HepG2 (cell line): Measurements from ENCODE around the gene NTN5. TPM values are rescaled to one million over a fixed set of nuclear protein-coding genes. Genes with fewer than 3 reads are reported as not detected.
A peak's percentile ranks its signal among the peaks of the same experiment; 100 is the strongest.

Experiments
- GATAD1 ChIP-seq: IDR thresholded peaks from 2 replicates; pipeline ENCODE4 v1.6.1; 2016; ENCODE audit warnings: missing genetic modification reagents, missing compliant biosample characterization
- KAT8 ChIP-seq: IDR thresholded peaks from 2 replicates; pipeline ENCODE4 v1.6.1; 2016; ENCODE audit warnings: missing genetic modification reagents, missing compliant biosample characterization
- PAXIP1 ChIP-seq: sonication (generic); formaldehyde crosslinking; conservative IDR thresholded peaks from 2 replicates; pipeline ENCODE4 v1.4.0; 2020; ENCODE audit warnings: mild to moderate bottlenecking, missing genetic modification reagents, moderate library complexity
- POGK ChIP-seq: sonication (generic); formaldehyde crosslinking; conservative IDR thresholded peaks from 2 replicates; pipeline ENCODE4 v1.8.0; 2022; ENCODE audit warnings: mild to moderate bottlenecking, moderate library complexity, missing genetic modification reagents
- YEATS4 ChIP-seq: sonication (generic); formaldehyde crosslinking; IDR thresholded peaks from 2 replicates; pipeline ENCODE4 v1.4.0; 2020; ENCODE audit warnings: missing genetic modification reagents, borderline replicate concordance
- ZFP90 ChIP-seq: sonication (generic); formaldehyde crosslinking; IDR thresholded peaks from 2 replicates; pipeline ENCODE4 v1.8.0; 2022; ENCODE audit warnings: missing genetic modification reagents, mild to moderate bottlenecking, inconsistent platforms, borderline replicate concordance
- ZNF142 ChIP-seq: sonication (generic); formaldehyde crosslinking; IDR thresholded peaks from 2 replicates; pipeline ENCODE4 v1.4.0; 2020; ENCODE audit warnings: missing genetic modification reagents
- ZNF318 ChIP-seq: sonication (generic); formaldehyde crosslinking; IDR thresholded peaks from 2 replicates; pipeline ENCODE4 v1.4.0; 2020; ENCODE audit warnings: mild to moderate bottlenecking, missing genetic modification reagents
- polyA plus RNA-seq, 8 experiments: library from polyadenylated mRNA; depleted of rRNA in 3 of 8; stranded (reverse) in 7 of 8; unstranded in 1 of 8; fragments of >200 nt; fragmentation: Illumina TruSeq in 4 of 8; extraction: Trizol in 4 of 8; gene quantifications; 2 replicates each; pipeline versions ENCODE4 v1.2.1 to v1.2.3, GENCODE V29; 2011 to 2016; ENCODE audit warnings: low read depth in 4 of 8, missing spikeins in 1 of 8, mixed read lengths in 1 of 8; ENCODE audit not compliant: insufficient read depth in 1 of 8
- total RNA-seq, 5 experiments: library from RNA; depleted of rRNA; stranded (reverse); fragments of >200 nt; fragmentation: Illumina TruSeq; extraction: Trizol; gene quantifications; 2 replicates each; pipeline ENCODE4 v1.2.3, GENCODE V29; 2016; ENCODE audit warnings: low read depth in 1 of 5

The NTN5 gene
- total and polyA plus RNA-seq, 2 of the 13 experiments (the other 11 are each of a cell fraction or from before 2014, with no cell fraction given): 0.05 TPM; not detected in 1

- no peak for TF ChIP-seq ZNF318
- peak; percentile 70; the same call in 1 of the 2 replicates for TF ChIP-seq GATAD1 (CRISPR knock-in tag)
- peak; percentile 70 for TF ChIP-seq POGK (CRISPR knock-in tag)
- TF ChIP-seq YEATS4 (CRISPR knock-in tag): no peak
- no peak for TF ChIP-seq ZNF142
- TF ChIP-seq ZFP90: no peak
- 0 out of 2 replicates have a peak, but pooled peaks have one; percentile 17 for TF ChIP-seq PAXIP1 (CRISPR knock-in tag)
- peak; percentile 41; the same call in 1 of the 2 replicates for TF ChIP-seq KAT8 (CRISPR knock-in tag)
Measured at GRCh38 chr19:48720613-48721296, 47.9 kb upstream of the NTN5 start (continued).
